Peyer's patch (tissue), 4 donors: ENCODE results near the gene OTOP3.

Source experiments
- POLR2A ChIP-seq, 2 donors: fragments of 450-650 bp; IDR thresholded peaks; one replicate each; pipeline ENCODE4 v1.5.1; 2017; ENCODE audit warnings: antibody characterized with exemption in 2 of 2, mild to moderate bottlenecking in 2 of 2, moderate library complexity in 2 of 2
- TF ChIP-seq, protein P1 (sequence below), 6 experiments: fragments of 450-650 bp in 4 of 6; fragments of 200-600 bp in 2 of 6; sonication (generic) in 1 of 6; IDR thresholded peaks; one replicate each; pipeline ENCODE4 v1.5.1; 2017 to 2019; ENCODE audit warnings: antibody characterized with exemption in 6 of 6, mild to moderate bottlenecking in 3 of 6, moderate library complexity in 1 of 6

DNA sequence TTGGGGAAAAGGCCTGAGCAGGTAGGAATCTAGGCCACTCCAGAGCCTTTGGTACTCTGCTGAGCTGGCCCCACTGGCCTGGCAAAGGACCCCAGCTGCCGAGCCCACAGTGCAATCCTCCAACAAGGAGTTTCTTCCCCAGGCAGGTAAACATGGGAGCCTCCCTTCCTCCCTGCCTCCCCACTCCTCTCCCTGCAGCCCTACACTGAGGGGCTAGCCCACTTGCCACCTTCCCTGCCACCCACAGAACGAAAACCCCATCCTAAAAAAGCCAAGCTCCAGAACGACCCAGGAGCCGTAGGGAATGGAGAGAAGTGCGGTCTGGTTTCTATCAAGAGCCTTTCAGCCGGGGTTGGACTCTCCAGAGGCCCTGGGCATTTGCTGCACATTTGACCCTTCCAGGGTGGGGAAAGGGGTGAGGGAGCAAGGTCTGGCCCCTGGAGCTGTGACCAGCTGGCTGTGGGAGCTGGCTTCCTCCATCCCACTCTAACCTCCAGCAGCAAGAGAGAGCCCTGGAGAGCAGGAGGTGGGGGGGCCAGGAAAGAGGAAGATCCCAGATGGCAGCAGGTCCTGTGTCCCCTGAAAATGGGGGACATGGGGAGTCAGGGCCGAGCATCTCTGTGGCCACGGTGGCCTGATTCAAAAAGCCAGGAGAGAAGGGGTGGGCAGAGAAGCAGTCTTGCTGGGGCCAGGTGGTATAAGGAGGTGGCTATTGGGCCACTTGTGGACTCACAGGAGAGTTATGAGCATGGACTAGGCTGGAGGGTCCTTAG is 35.6 kb downstream of the OTOP3 start:
- TF ChIP-seq, protein P1, sequence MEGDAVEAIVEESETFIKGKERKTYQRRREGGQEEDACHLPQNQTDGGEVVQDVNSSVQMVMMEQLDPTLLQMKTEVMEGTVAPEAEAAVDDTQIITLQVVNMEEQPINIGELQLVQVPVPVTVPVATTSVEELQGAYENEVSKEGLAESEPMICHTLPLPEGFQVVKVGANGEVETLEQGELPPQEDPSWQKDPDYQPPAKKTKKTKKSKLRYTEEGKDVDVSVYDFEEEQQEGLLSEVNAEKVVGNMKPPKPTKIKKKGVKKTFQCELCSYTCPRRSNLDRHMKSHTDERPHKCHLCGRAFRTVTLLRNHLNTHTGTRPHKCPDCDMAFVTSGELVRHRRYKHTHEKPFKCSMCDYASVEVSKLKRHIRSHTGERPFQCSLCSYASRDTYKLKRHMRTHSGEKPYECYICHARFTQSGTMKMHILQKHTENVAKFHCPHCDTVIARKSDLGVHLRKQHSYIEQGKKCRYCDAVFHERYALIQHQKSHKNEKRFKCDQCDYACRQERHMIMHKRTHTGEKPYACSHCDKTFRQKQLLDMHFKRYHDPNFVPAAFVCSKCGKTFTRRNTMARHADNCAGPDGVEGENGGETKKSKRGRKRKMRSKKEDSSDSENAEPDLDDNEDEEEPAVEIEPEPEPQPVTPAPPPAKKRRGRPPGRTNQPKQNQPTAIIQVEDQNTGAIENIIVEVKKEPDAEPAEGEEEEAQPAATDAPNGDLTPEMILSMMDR (IDR thresholded peaks at IDR 0.05) = no peak
- TF ChIP-seq POLR2A (IDR thresholded peaks at IDR 0.05) = no peak
